ENCODE measurements around the gene LARP1B. TPM values are rescaled to one million over a fixed set of nuclear protein-coding genes. Genes with fewer than 3 reads are reported as not detected.

LARP1B gene
- total and polyA plus RNA-seq, 2 of the 8 experiments (the other 6 are each of a cell fraction or from before 2014, with no cell fraction given), result 10.6 to 47.0 TPM

DNA sequence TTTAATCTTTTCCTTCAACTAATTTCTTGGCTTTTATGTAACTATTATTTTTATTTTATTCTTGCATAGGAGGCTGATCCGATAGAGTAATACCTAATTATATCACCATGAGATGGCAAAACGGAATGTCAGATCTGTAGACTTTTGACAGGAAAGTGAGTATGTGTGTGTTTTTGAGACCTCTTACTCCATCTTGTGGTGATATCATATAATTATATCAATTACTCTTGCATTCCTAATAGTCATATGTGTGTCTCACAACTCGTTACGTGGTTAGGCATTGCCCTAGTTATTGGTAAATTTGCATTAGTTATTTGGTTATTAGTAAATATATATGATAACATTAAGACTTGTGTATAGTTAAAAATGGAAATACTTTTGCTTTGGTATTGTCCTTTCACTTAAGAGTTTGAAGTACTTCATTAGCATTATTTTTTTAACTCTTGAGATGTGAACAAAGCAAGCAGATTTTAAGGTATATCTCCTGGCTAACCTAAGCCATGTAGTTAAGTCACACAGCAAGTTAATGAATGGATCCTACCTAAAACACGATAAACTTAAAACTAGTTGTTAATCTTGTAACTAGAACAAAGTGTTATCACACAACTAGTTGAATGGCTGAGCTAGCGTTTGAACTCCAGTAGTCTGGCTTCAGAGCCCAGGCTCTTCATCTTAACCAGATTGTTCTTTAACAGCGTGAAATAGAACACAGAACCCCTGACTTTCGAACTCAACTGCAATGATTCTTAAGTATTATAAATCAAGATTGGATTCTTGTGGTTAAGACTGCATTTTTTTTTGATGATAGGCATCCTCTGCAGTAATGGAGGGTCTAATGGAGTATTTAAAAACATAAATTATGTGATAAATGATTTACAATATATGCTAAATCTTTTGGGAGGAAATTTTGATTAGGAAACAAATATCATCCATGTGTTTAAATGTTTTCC is 159.4 kb downstream of the LARP1B start:
- H3K9me3 ChIP-seq (ENCODE audit: insufficient read depth in 2 of 2, low read depth in 1 of 2, low read length in 1 of 2), result no peaks in the 10 kb centered on the region
- H3K18ac ChIP-seq (ENCODE audit: extremely low read depth, low read length), result no peak overlapping the region
- CTCF ChIA-PET (ENCODE audit: partially characterized antibody), result interaction anchor here (0.7 to 1.7 kb wide), 6 partner anchors 10 to 311 kb away, joined by 3 to 5 read pairs (median 4); no protein-coding TSS in a partner anchor
- no peak overlapping the region for H2AK5ac ChIP-seq (ENCODE audit: low read depth, low read length)
- no peak overlapping the region for H4K8ac ChIP-seq (ENCODE audit: extremely low read depth, insufficient read depth, low read length)
- H3K56ac ChIP-seq (replicated peaks; ENCODE audit: insufficient read length, low read depth, low read length), result no peak overlapping the region
- H4K5ac ChIP-seq (ENCODE audit: insufficient read length, low read depth, low read length), result no peak overlapping the region
- no peak for FAIRE-seq
- no peak overlapping the region for H2BK12ac ChIP-seq (ENCODE audit: low read depth, low read length)
- H2AFZ ChIP-seq (ENCODE audit: low read length), result no peak overlapping the region
- H2BK15ac ChIP-seq (ENCODE audit: low read length), result no peak overlapping the region
- no peaks in the 10 kb centered on the region for H3K27me3 ChIP-seq (replicated peaks in 1 of 4; ENCODE audit: control insufficient read depth in 3 of 4, extremely low read depth in 1 of 4, insufficient read depth in 3 of 4, low read length in 3 of 4)
- 75% methylated on average over 8 of the region's 8 CpGs; no CpG with 5 or more reads in 1 of the 2 experiments for WGBS, 2 experiments (ENCODE audit: extremely low coverage in 1 of 2, insufficient coverage in 1 of 2, insufficient read length in 1 of 2, insufficient replicate concordance in 2 of 2, low coverage in 1 of 2, low lambda C conversion rate in 2 of 2, missing lambda C conversion rate in 1 of 2)
- H3K4me1 ChIP-seq (replicated peaks in 1 of 4; ENCODE audit: control insufficient read depth in 3 of 4, insufficient read depth in 4 of 4, low read length in 3 of 4), result no peaks in the 10 kb centered on the region
- H2BK5ac ChIP-seq (ENCODE audit: low read depth, low read length), result no peak overlapping the region
- H2BK120ac ChIP-seq (replicated peaks; ENCODE audit: low read depth, low read length), result no peak overlapping the region
- no peak overlapping the region for H3K23ac ChIP-seq (ENCODE audit: insufficient read length)
- no peak overlapping the region for H3K14ac ChIP-seq (ENCODE audit: insufficient read length)
- H3K4me3 ChIP-seq (ENCODE audit: extremely low read depth in 1 of 4, insufficient read depth in 2 of 4, low read depth in 3 of 4, low read length in 4 of 4), result no peak overlapping the region
- H3K79me2 ChIP-seq (ENCODE audit: control insufficient read depth in 1 of 2, insufficient read depth in 2 of 2, low read length in 2 of 2), result no peaks in the 10 kb centered on the region
- no peak for DNase-seq (ENCODE audit: low read depth in 1 of 2, low spot score in 2 of 2)
- H2BK20ac ChIP-seq (ENCODE audit: low read length), result no peak overlapping the region
- TF ChIP-seq, protein P1, sequence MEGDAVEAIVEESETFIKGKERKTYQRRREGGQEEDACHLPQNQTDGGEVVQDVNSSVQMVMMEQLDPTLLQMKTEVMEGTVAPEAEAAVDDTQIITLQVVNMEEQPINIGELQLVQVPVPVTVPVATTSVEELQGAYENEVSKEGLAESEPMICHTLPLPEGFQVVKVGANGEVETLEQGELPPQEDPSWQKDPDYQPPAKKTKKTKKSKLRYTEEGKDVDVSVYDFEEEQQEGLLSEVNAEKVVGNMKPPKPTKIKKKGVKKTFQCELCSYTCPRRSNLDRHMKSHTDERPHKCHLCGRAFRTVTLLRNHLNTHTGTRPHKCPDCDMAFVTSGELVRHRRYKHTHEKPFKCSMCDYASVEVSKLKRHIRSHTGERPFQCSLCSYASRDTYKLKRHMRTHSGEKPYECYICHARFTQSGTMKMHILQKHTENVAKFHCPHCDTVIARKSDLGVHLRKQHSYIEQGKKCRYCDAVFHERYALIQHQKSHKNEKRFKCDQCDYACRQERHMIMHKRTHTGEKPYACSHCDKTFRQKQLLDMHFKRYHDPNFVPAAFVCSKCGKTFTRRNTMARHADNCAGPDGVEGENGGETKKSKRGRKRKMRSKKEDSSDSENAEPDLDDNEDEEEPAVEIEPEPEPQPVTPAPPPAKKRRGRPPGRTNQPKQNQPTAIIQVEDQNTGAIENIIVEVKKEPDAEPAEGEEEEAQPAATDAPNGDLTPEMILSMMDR (IDR thresholded peaks at IDR 0.05; ENCODE audit: control extremely low read depth in 1 of 3, insufficient read depth in 1 of 3, low read depth in 1 of 3, low read length in 3 of 3), result peak in 1 of 3 experiments; percentile 11; a peak in 2 of 4 replicates
- TF ChIP-seq USF2 (IDR thresholded peaks at IDR 0.05; ENCODE audit: low read length), result no peak
- peak; percentile 45 to 46; a peak in 3 of 4 replicates for TF ChIP-seq RAD21 (IDR thresholded peaks at IDR 0.05 in 1 of 2, conservative IDR thresholded peaks at IDR 0.05 in 1 of 2; ENCODE audit: low read depth in 2 of 2, low read length in 2 of 2)
- no peaks in the 10 kb centered on the region for H3K23me2 ChIP-seq (ENCODE audit: low read depth, low read length)
- no peak overlapping the region for H3K27ac ChIP-seq (ENCODE audit: low read depth, low read length)
- H3K9ac ChIP-seq (replicated peaks in 1 of 4; ENCODE audit: extremely low read depth in 1 of 4, low read depth in 3 of 4, low read length in 3 of 4), result no peak overlapping the region
- POLR2A ChIA-PET (ENCODE audit: partially characterized antibody), result no interaction called here
- no peaks in the 10 kb centered on the region for H4K20me1 ChIP-seq (replicated peaks in 1 of 2; ENCODE audit: control insufficient read depth in 1 of 2, insufficient read depth in 2 of 2, low read length in 2 of 2)
- H4K91ac ChIP-seq (replicated peaks; ENCODE audit: insufficient read length, low read length), result no peak overlapping the region
- H3K4me2 ChIP-seq (ENCODE audit: insufficient read depth in 1 of 2, low read depth in 2 of 2, low read length in 2 of 2), result no peak overlapping the region
- no peaks in the 10 kb centered on the region for H3K36me3 ChIP-seq (ENCODE audit: control insufficient read depth in 2 of 4, insufficient read depth in 4 of 4, low read length in 3 of 4)
- H3K79me1 ChIP-seq (ENCODE audit: low read depth, low read length), result no peaks in the 10 kb centered on the region
- no peak overlapping the region for H3K4ac ChIP-seq (replicated peaks; ENCODE audit: insufficient read length, low read depth, low read length)

Data from H1 (cell line).